ENCODE measurements around the gene PPP1CC. TPM values are rescaled to one million over a fixed set of nuclear protein-coding genes. Genes with fewer than 3 reads are reported as not detected.

Gene PPP1CC
- total RNA-seq, 1 experiment from 2014 or later: 321 TPM

DNA sequence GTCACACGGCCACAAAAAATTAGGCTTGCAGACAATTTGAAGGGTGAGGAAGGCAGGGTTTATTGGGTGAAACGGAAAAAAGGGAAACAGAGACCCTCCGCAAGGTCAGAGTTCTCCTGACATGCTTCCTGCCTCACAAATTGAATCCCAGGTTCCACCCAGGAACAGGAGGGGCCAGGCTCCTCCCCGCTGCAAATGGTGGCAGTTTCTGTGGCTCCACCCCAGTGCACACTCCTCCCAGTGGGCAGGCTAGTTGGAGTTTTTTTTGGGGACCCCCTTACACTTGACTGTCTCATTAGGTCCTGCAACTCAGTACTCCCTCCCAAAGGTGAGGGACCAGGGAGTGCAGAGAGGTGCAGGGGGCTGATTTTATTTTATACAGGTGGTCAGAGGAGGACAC is 39.4 kb upstream of the PPP1CC start (continued):
- TF ChIP-seq ZNF423 (CRISPR knock-in tag; IDR thresholded peaks at IDR 0.05): no peak
- TF ChIP-seq NFATC4 (CRISPR knock-in tag; IDR thresholded peaks at IDR 0.05): no peak
- no peak for TF ChIP-seq JAZF1 (CRISPR knock-in tag; IDR thresholded peaks at IDR 0.05)

- TF ChIP-seq, protein P1, sequence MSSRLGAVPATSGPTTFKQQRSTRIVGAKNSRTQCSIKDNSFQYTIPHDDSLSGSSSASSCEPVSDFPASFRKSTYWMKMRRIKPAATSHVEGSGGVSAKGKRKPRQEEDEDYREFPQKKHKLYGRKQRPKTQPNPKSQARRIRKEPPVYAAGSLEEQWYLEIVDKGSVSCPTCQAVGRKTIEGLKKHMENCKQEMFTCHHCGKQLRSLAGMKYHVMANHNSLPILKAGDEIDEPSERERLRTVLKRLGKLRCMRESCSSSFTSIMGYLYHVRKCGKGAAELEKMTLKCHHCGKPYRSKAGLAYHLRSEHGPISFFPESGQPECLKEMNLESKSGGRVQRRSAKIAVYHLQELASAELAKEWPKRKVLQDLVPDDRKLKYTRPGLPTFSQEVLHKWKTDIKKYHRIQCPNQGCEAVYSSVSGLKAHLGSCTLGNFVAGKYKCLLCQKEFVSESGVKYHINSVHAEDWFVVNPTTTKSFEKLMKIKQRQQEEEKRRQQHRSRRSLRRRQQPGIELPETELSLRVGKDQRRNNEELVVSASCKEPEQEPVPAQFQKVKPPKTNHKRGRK (CRISPR knock-in tag; IDR thresholded peaks at IDR 0.05; ENCODE audit: borderline replicate concordance): no peak
- TF ChIP-seq ZBTB21 (CRISPR knock-in tag; IDR thresholded peaks at IDR 0.05; ENCODE audit: borderline replicate concordance) (no peak), JAZF1 (CRISPR knock-in tag; IDR thresholded peaks at IDR 0.05) (no peak), FOXJ3 (CRISPR knock-in tag; IDR thresholded peaks at IDR 0.05; ENCODE audit: borderline replicate concordance) (no peak), GABPB1 (CRISPR knock-in tag; IDR thresholded peaks at IDR 0.05) (no peak), ZNF416 (CRISPR knock-in tag; IDR thresholded peaks at IDR 0.05) (no peak), SMAD4 (CRISPR knock-in tag; IDR thresholded peaks at IDR 0.05) (no peak), NR3C1 (CRISPR knock-in tag; conservative IDR thresholded peaks at IDR 0.05; ENCODE audit: low read depth) (no peak), RORB (CRISPR knock-in tag; IDR thresholded peaks at IDR 0.05) (no peak), ZNF671 (CRISPR knock-in tag; IDR thresholded peaks at IDR 0.05) (no peak), GRHL2 (CRISPR knock-in tag; IDR thresholded peaks at IDR 0.05; ENCODE audit: insufficient replicate concordance, severe bottlenecking) (no peak), TP53 (CRISPR knock-in tag; IDR thresholded peaks at IDR 0.05) (no peak), SOX15 (CRISPR knock-in tag; IDR thresholded peaks at IDR 0.05) (no peak), FOXP4 (CRISPR knock-in tag; IDR thresholded peaks at IDR 0.05) (no peak)
- TF ChIP-seq, protein P2, sequence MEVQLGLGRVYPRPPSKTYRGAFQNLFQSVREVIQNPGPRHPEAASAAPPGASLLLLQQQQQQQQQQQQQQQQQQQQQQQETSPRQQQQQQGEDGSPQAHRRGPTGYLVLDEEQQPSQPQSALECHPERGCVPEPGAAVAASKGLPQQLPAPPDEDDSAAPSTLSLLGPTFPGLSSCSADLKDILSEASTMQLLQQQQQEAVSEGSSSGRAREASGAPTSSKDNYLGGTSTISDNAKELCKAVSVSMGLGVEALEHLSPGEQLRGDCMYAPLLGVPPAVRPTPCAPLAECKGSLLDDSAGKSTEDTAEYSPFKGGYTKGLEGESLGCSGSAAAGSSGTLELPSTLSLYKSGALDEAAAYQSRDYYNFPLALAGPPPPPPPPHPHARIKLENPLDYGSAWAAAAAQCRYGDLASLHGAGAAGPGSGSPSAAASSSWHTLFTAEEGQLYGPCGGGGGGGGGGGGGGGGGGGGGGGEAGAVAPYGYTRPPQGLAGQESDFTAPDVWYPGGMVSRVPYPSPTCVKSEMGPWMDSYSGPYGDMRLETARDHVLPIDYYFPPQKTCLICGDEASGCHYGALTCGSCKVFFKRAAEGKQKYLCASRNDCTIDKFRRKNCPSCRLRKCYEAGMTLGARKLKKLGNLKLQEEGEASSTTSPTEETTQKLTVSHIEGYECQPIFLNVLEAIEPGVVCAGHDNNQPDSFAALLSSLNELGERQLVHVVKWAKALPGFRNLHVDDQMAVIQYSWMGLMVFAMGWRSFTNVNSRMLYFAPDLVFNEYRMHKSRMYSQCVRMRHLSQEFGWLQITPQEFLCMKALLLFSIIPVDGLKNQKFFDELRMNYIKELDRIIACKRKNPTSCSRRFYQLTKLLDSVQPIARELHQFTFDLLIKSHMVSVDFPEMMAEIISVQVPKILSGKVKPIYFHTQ (CRISPR knock-in tag; IDR thresholded peaks at IDR 0.05): no peak
- TF ChIP-seq, protein P3, sequence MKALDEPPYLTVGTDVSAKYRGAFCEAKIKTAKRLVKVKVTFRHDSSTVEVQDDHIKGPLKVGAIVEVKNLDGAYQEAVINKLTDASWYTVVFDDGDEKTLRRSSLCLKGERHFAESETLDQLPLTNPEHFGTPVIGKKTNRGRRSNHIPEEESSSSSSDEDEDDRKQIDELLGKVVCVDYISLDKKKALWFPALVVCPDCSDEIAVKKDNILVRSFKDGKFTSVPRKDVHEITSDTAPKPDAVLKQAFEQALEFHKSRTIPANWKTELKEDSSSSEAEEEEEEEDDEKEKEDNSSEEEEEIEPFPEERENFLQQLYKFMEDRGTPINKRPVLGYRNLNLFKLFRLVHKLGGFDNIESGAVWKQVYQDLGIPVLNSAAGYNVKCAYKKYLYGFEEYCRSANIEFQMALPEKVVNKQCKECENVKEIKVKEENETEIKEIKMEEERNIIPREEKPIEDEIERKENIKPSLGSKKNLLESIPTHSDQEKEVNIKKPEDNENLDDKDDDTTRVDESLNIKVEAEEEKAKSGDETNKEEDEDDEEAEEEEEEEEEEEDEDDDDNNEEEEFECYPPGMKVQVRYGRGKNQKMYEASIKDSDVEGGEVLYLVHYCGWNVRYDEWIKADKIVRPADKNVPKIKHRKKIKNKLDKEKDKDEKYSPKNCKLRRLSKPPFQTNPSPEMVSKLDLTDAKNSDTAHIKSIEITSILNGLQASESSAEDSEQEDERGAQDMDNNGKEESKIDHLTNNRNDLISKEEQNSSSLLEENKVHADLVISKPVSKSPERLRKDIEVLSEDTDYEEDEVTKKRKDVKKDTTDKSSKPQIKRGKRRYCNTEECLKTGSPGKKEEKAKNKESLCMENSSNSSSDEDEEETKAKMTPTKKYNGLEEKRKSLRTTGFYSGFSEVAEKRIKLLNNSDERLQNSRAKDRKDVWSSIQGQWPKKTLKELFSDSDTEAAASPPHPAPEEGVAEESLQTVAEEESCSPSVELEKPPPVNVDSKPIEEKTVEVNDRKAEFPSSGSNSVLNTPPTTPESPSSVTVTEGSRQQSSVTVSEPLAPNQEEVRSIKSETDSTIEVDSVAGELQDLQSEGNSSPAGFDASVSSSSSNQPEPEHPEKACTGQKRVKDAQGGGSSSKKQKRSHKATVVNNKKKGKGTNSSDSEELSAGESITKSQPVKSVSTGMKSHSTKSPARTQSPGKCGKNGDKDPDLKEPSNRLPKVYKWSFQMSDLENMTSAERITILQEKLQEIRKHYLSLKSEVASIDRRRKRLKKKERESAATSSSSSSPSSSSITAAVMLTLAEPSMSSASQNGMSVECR (CRISPR knock-in tag; IDR thresholded peaks at IDR 0.05; ENCODE audit: borderline replicate concordance): no peak
- TF ChIP-seq, protein P4, sequence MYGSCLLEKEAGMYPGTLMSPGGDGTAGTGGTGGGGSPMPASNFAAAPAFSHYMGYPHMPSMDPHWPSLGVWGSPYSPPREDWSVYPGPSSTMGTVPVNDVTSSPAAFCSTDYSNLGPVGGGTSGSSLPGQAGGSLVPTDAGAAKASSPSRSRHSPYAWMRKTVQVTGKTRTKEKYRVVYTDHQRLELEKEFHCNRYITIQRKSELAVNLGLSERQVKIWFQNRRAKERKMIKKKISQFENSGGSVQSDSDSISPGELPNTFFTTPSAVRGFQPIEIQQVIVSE (CRISPR knock-in tag; IDR thresholded peaks at IDR 0.05; ENCODE audit: borderline replicate concordance): no peak
- TF ChIP-seq, protein P5, sequence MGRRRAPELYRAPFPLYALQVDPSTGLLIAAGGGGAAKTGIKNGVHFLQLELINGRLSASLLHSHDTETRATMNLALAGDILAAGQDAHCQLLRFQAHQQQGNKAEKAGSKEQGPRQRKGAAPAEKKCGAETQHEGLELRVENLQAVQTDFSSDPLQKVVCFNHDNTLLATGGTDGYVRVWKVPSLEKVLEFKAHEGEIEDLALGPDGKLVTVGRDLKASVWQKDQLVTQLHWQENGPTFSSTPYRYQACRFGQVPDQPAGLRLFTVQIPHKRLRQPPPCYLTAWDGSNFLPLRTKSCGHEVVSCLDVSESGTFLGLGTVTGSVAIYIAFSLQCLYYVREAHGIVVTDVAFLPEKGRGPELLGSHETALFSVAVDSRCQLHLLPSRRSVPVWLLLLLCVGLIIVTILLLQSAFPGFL (CRISPR knock-in tag; IDR thresholded peaks at IDR 0.05; ENCODE audit: borderline replicate concordance): no peak
- no peak overlapping the region for H3K4me3 Mint-ChIP-seq
- ATAC-seq (no peak), DNase-seq (ENCODE audit: low spot score) (no peak)
- ChIA-PET POLR2A (no interaction called here), CTCF (no interaction called here)
- H3K27ac Mint-ChIP-seq: no peak overlapping the region
- H3K9me3 Mint-ChIP-seq: no peaks in the 10 kb centered on the region; the same call in 1 of the 2 replicates
- H3K36me3 Mint-ChIP-seq: no peaks in the 10 kb centered on the region
- H3K4me1 Mint-ChIP-seq: peaks cover 25% of the 10 kb centered on the region
- H3K27me3 Mint-ChIP-seq (ENCODE audit: low read depth): no peaks in the 10 kb centered on the region; the same call in none of the 2 replicates
Measured at GRCh38 chr12:110780448-110780847, 37.8 kb upstream of the PPP1CC start.
